ENCODE data around the gene POMC. TPM values are rescaled to one million over a fixed set of nuclear protein-coding genes. Genes with fewer than 3 reads are reported as not detected.
"Not testable (repeated sequence)": the region's sequence is repeated elsewhere in the genome, so short reads cannot be mapped to it uniquely, and the experiment has no call there.

Gene POMC
- total RNA-seq, 2 experiments from 2014 or later: 6.1 to 6.4 TPM

- H3K27ac Mint-ChIP-seq: no peak overlapping the region
- POLR2A ChIA-PET: no interaction called here
- peaks cover 6% of the 10 kb centered on the region for H3K27me3 Mint-ChIP-seq
- no peaks in the 10 kb centered on the region for H3K36me3 Mint-ChIP-seq
- peak; percentile 79 for ATAC-seq (ENCODE audit: low read depth)
- H3K9me3 Mint-ChIP-seq: no peaks in the 10 kb centered on the region
- no peak overlapping the region for H3K4me3 Mint-ChIP-seq
- H3K4me1 Mint-ChIP-seq: peaks cover 11% of the 10 kb centered on the region
- no peak for DNase-seq
Observed at GRCh38 chr2:25145803-25146202, 22.6 kb downstream of the POMC start.

- Mint-ChIP-seq H3K4me3 (no peak overlapping the region), H3K27ac (no peak overlapping the region), H3K4me1 (peaks cover 4% of the 10 kb centered on the region), H3K9me3 (no peaks in the 10 kb centered on the region), H3K36me3 (no peaks in the 10 kb centered on the region), H3K27me3 (peaks cover 12% of the 10 kb centered on the region)
- POLR2A ChIA-PET: no interaction called here
- no peak for DNase-seq
- no peak for ATAC-seq (ENCODE audit: low read depth)
Observed at GRCh38 chr2:25141120-25141519, 27.3 kb downstream of the POMC start.

DNA sequence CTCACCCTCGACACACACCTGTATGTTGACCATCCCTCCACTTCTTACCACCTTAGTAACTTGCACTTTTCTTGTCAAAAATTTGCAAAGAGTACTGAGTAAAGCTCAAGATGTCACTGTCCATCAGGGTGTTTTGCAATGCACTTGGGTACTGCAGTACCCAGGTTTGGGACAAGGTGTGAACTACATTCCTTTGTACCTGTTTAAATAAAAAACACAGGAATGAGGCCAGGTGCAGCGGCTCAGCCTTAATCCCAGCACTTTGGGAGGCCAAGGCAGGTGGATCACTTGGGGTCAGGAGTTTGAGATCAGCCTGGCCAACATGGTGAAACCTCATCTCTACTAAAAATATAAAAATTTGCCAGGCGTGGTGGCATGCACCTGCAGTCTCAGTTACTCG is 27.8 kb downstream of the POMC start:
- H3K27me3 Mint-ChIP-seq: peaks cover 16% of the 10 kb centered on the region
- H3K4me1 Mint-ChIP-seq; H3K9me3 Mint-ChIP-seq; POLR2A ChIA-PET; DNase-seq; H3K27ac Mint-ChIP-seq; H3K4me3 Mint-ChIP-seq; H3K36me3 Mint-ChIP-seq; ATAC-seq (ENCODE audit: low read depth): not testable (repeated sequence)

GRCh38 chr2:25132693-25133092 is 35.7 kb downstream of the POMC start:
- no peak overlapping the region for H3K4me3 Mint-ChIP-seq
- no peak for ATAC-seq (ENCODE audit: low read depth)
- no peaks in the 10 kb centered on the region for H3K9me3 Mint-ChIP-seq
- DNase-seq: no peak
- peaks cover 61% of the 10 kb centered on the region for H3K27me3 Mint-ChIP-seq
- H3K4me1 Mint-ChIP-seq: peaks cover 7% of the 10 kb centered on the region
- no peaks in the 10 kb centered on the region for H3K36me3 Mint-ChIP-seq
- no peak overlapping the region for H3K27ac Mint-ChIP-seq
- POLR2A ChIA-PET: no interaction called here

DNA sequence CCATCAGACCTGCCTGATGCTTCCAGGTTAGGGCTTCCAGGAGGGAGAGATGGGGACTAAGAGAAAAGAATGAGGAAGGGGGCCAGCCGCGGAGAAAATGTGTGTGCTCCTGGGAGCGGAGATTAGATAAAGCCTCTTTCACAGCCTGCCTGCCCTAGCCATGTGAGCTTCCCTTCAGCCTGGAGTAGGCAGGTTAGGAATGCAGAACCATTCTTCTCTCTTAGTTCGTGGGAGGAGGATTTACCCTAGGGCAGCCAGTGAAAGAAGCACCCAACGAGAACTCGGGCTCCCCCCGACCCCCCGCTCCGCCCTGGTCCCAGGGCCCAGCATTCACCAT is 36.1 kb downstream of the POMC start:
- peak overlapping the region; percentile 20 for H3K4me3 Mint-ChIP-seq
- ATAC-seq (ENCODE audit: low read depth) (no peak), DNase-seq (no peak)
- no peaks in the 10 kb centered on the region for H3K9me3 Mint-ChIP-seq
- POLR2A ChIA-PET: interaction anchor here (1.0 kb wide), 1 partner anchor 157 kb away, joined by 3 read pairs; no protein-coding TSS in a partner anchor
- H3K27me3 Mint-ChIP-seq: peaks cover 63% of the 10 kb centered on the region
- H3K36me3 Mint-ChIP-seq: no peaks in the 10 kb centered on the region
- H3K27ac Mint-ChIP-seq: no peak overlapping the region
- peaks cover 7% of the 10 kb centered on the region for H3K4me1 Mint-ChIP-seq

GRCh38 chr2:25131567-25132298 is 36.6 kb downstream of the POMC start:
- Mint-ChIP-seq H3K4me1 (peaks cover 7% of the 10 kb centered on the region), H3K27ac (no peak overlapping the region), H3K4me3 (peak overlapping the region; percentile 64), H3K27me3 (peaks cover 61% of the 10 kb centered on the region), H3K36me3 (no peaks in the 10 kb centered on the region), H3K9me3 (no peaks in the 10 kb centered on the region)
- no peak for ATAC-seq (ENCODE audit: low read depth)
- POLR2A ChIA-PET: interaction anchor here (1.0 kb wide), 1 partner anchor 156 kb away, joined by 3 read pairs; no protein-coding TSS in a partner anchor
- DNase-seq: no peak

GRCh38 chr2:25131253-25131566 is 37.2 kb downstream of the POMC start:
- H3K27me3 Mint-ChIP-seq: peaks cover 61% of the 10 kb centered on the region
- POLR2A ChIA-PET: interaction anchor here (1.0 kb wide), 1 partner anchor 156 kb away, joined by 3 read pairs; no protein-coding TSS in a partner anchor
- H3K27ac Mint-ChIP-seq: no peak overlapping the region
- no peaks in the 10 kb centered on the region for H3K9me3 Mint-ChIP-seq
- no peaks in the 10 kb centered on the region for H3K36me3 Mint-ChIP-seq
- peak overlapping the region; percentile 64 for H3K4me3 Mint-ChIP-seq
- ATAC-seq (ENCODE audit: low read depth): no peak
- H3K4me1 Mint-ChIP-seq: peaks cover 7% of the 10 kb centered on the region
- no peak for DNase-seq

- no peak overlapping the region for H3K4me3 Mint-ChIP-seq
- H3K36me3 Mint-ChIP-seq: no peaks in the 10 kb centered on the region
- H3K27me3 Mint-ChIP-seq: peaks cover 52% of the 10 kb centered on the region
- POLR2A ChIA-PET: interaction anchor here (1.2 to 1.5 kb wide), 2 partner anchors 154 to 157 kb away, joined by 6 to 9 read pairs; no protein-coding TSS in a partner anchor
- H3K4me1 Mint-ChIP-seq: peaks cover 7% of the 10 kb centered on the region
- no peak for DNase-seq
- H3K27ac Mint-ChIP-seq: no peak overlapping the region
- no peak for ATAC-seq (ENCODE audit: low read depth)
- H3K9me3 Mint-ChIP-seq: no peaks in the 10 kb centered on the region
Observed at GRCh38 chr2:25129901-25130520, 38.4 kb downstream of the POMC start.

GRCh38 chr2:25127646-25128045 is 40.7 kb downstream of the POMC start:
- POLR2A ChIA-PET: interaction anchor here (0.5 to 0.6 kb wide), 3 partner anchors 60 to 275 kb away, joined by 3 to 4 read pairs (median 3); no protein-coding TSS in a partner anchor
- no peaks in the 10 kb centered on the region for H3K36me3 Mint-ChIP-seq
- ATAC-seq (ENCODE audit: low read depth): no peak
- no peaks in the 10 kb centered on the region for H3K9me3 Mint-ChIP-seq
- peaks cover 32% of the 10 kb centered on the region for H3K27me3 Mint-ChIP-seq
- peaks cover 9% of the 10 kb centered on the region for H3K4me1 Mint-ChIP-seq
- no peak overlapping the region for H3K27ac Mint-ChIP-seq
- no peak overlapping the region for H3K4me3 Mint-ChIP-seq
- no peak for DNase-seq

DNA sequence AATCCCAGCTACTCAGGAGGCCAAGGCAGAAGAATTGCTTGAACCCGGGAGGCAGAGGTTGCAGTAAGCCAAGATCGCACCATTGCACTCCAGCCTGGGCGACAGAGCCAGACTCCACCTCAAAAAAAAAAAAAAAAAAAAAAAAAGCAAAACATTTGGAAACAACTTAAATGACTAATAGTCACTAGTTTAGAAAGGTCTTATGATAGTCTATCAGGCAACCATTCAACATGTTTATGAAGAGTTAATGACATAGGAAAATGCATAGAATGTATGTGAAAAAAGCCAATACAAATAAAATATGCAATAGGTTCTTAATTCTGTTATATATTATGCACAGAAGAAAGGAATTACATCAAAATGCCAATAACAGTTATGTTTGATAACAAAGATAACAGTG is 41.3 kb downstream of the POMC start:
- not testable (repeated sequence) for H3K4me1 Mint-ChIP-seq; H3K36me3 Mint-ChIP-seq; H3K4me3 Mint-ChIP-seq; H3K27ac Mint-ChIP-seq; ATAC-seq (ENCODE audit: low read depth); DNase-seq; H3K9me3 Mint-ChIP-seq
- POLR2A ChIA-PET: interaction anchor here (0.7 kb wide), 1 partner anchor 232 kb away, joined by 5 read pairs; no protein-coding TSS in a partner anchor
- H3K27me3 Mint-ChIP-seq: peaks cover 26% of the 10 kb centered on the region

GRCh38 chr2:25125976-25126375 is 42.4 kb downstream of the POMC start:
- H3K9me3 Mint-ChIP-seq: no peaks in the 10 kb centered on the region
- no peak overlapping the region for H3K27ac Mint-ChIP-seq
- POLR2A ChIA-PET: interaction anchor here (0.7 kb wide), 1 partner anchor 172 kb away, joined by 3 read pairs; no protein-coding TSS in a partner anchor
- ATAC-seq (ENCODE audit: low read depth) (no peak), DNase-seq (no peak)
- no peaks in the 10 kb centered on the region for H3K36me3 Mint-ChIP-seq
- H3K27me3 Mint-ChIP-seq: peaks cover 18% of the 10 kb centered on the region
- H3K4me1 Mint-ChIP-seq: peaks cover 6% of the 10 kb centered on the region
- H3K4me3 Mint-ChIP-seq: no peak overlapping the region

- Mint-ChIP-seq H3K4me1 (peaks cover 6% of the 10 kb centered on the region), H3K9me3 (no peaks in the 10 kb centered on the region), H3K27ac (no peak overlapping the region), H3K36me3 (no peaks in the 10 kb centered on the region), H3K4me3 (no peak overlapping the region), H3K27me3 (peaks cover 13% of the 10 kb centered on the region)
- ATAC-seq (ENCODE audit: low read depth) (no peak), DNase-seq (no peak)
- POLR2A ChIA-PET: no interaction called here
Observed at GRCh38 chr2:25125189-25125588, 43.2 kb downstream of the POMC start.

- DNase-seq (no peak), ATAC-seq (ENCODE audit: low read depth) (no peak)
- POLR2A ChIA-PET: no interaction called here
- H3K27me3 Mint-ChIP-seq: peaks cover 10% of the 10 kb centered on the region
- no peak overlapping the region for H3K27ac Mint-ChIP-seq
- no peak overlapping the region for H3K4me3 Mint-ChIP-seq
- H3K9me3 Mint-ChIP-seq: no peaks in the 10 kb centered on the region
- no peaks in the 10 kb centered on the region for H3K36me3 Mint-ChIP-seq
- H3K4me1 Mint-ChIP-seq: peaks cover 2% of the 10 kb centered on the region
Observed at GRCh38 chr2:25123682-25124081, 44.7 kb downstream of the POMC start.

DNA sequence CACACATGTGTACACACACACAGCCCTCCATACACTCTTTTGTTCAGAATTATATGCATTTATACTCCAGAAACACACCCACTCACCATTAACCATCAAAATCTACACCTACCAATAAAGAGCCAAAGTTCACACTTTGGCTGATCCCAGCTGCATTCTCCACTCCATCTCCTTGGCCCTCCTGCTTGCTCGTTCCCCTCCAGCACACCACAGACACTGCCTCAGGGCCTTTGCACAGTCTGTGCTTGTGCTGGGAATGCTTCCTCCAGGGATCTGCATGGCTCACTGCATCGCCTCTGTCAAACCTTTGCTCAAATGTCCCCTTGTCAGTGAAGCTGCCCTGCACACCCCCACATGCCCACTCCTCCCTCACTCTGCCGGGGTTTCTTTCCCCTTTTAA is 46.0 kb downstream of the POMC start:
- Mint-ChIP-seq H3K4me1 (peaks cover 2% of the 10 kb centered on the region), H3K27me3 (peaks cover 2% of the 10 kb centered on the region), H3K27ac (no peak overlapping the region), H3K4me3 (no peak overlapping the region), H3K9me3 (no peaks in the 10 kb centered on the region), H3K36me3 (no peaks in the 10 kb centered on the region)
- DNase-seq (no peak), ATAC-seq (ENCODE audit: low read depth) (no peak)
- POLR2A ChIA-PET: no interaction called here

All from activated naive CD8-positive, alpha-beta T cell treated with anti-CD3 and anti-CD28 coated beads, Interleukin-2, amount 10 ng/mL, durations not matched to agents 7 days and 5 days (primary cell).